AG04449 (cell line): ENCODE measurements around the gene DCAF6.

ENCODE experiments used
- CTCF ChIA-PET: fragments of 350-600 bp; formaldehyde crosslinking; extraction: SDS; loops from one replicate; lab custom pipeline; 2021; ENCODE audit warnings: antibody characterized with exemption; lab: Yijun Ruan, JAX
- POLR2A ChIA-PET: fragments of 400-600, 350-600 bp; formaldehyde crosslinking; extraction: SDS; loops from one replicate; lab custom pipeline; 2020; ENCODE audit warnings: antibody characterized with exemption, inconsistent platforms; lab: Yijun Ruan, JAX
- DNase-seq: peaks from one replicate; pipeline ENCODE4 v3.0.0-alpha.2; 2010; ENCODE audit warnings: low read depth, low spot score
- H3K4me3 ChIP-seq: 2 replicates; pipeline ENCODE4 v1.5.1; 2011; ENCODE audit warnings: low read depth, mild to moderate bottlenecking, control low read depth, low read length
- CTCF ChIP-seq: IDR thresholded peaks from one replicate; pipeline ENCODE4 v1.5.1; 2011; ENCODE audit warnings: mild to moderate bottlenecking, moderate library complexity, low read length, control low read depth, inconsistent platforms; ENCODE audit not compliant: insufficient read depth; ENCODE audit errors: missing control alignments

The DCAF6 gene

GRCh38 chr1:168001213-168001612 lies 64.7 kb downstream of the DCAF6 start:
- DNase-seq = no peak
- H3K4me3 ChIP-seq = no peak overlapping the region
- ChIA-PET CTCF (interaction anchor here (0.7 kb wide), 1 partner anchor 17 kb away, joined by 3 read pairs; no protein-coding TSS in a partner anchor), POLR2A (no interaction called here)
- TF ChIP-seq CTCF = no peak

- no peak for TF ChIP-seq CTCF
- no peak for DNase-seq
- no peak overlapping the region for H3K4me3 ChIP-seq
- POLR2A ChIA-PET = no interaction called here
- CTCF ChIA-PET = no interaction called here
Observed at GRCh38 chr1:168004531-168004930, 68.0 kb downstream of the DCAF6 start.

GRCh38 chr1:168005529-168005928 lies 69.0 kb downstream of the DCAF6 start:
- ChIA-PET POLR2A (no interaction called here), CTCF (interaction anchor here (1.2 kb wide), 1 partner anchor 202 kb away, joined by 3 read pairs; no protein-coding TSS in a partner anchor)
- H3K4me3 ChIP-seq = no peak overlapping the region
- DNase-seq = no peak
- no peak for TF ChIP-seq CTCF

- no peak for TF ChIP-seq CTCF
- no peak for DNase-seq
- H3K4me3 ChIP-seq = no peak overlapping the region
- CTCF ChIA-PET = no interaction called here
- POLR2A ChIA-PET = no interaction called here
Observed at GRCh38 chr1:168007691-168008090, 71.2 kb downstream of the DCAF6 start.

- DNase-seq = no peak
- no peak overlapping the region for H3K4me3 ChIP-seq
- TF ChIP-seq CTCF = no peak
- ChIA-PET CTCF (no interaction called here), POLR2A (no interaction called here)
Observed at GRCh38 chr1:168008595-168008994, 72.1 kb downstream of the DCAF6 start.

GRCh38 chr1:168009322-168009721 lies 72.8 kb downstream of the DCAF6 start:
- TF ChIP-seq CTCF = no peak
- no peak for DNase-seq
- CTCF ChIA-PET = no interaction called here
- no peak overlapping the region for H3K4me3 ChIP-seq
- POLR2A ChIA-PET = no interaction called here
